ENCODE measurements around the gene CARD19.

DNA sequence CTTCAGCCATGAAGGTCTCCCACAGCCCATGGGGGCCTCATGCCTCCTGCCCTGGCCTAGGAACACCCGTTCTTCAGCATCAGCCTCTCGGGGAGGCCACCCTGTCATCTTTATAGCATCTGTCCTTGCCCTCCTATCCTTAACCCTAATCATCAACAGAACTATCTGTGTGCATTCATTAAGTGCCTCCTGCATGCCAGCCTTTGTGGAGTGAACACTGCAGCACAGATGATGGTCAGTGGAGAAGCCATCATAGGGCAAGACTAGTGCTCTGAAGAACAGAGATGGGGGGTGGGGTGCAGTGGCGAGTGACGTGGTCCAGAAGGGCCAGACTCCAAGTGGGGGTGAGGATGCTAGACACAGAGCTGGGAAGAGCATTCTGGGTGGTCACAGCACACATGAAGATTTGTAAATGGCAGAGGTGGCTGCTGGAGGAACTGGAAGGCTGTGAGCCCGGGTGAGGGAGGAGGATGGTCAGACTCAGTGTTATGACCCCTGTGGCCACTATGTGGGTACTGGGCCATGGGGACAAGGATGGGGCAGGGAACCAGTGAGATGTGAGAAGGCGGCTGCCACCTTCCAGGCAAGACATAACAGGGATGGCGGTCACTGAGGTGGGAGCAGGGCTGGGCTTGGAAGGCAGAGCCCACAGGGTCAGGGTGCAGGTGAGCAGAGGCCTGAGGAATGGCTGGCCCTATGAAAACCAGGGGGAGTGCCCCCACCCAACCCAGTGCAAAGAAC lies 3.6 kb upstream of the CARD19 start:
- TF ChIP-seq, protein P1, sequence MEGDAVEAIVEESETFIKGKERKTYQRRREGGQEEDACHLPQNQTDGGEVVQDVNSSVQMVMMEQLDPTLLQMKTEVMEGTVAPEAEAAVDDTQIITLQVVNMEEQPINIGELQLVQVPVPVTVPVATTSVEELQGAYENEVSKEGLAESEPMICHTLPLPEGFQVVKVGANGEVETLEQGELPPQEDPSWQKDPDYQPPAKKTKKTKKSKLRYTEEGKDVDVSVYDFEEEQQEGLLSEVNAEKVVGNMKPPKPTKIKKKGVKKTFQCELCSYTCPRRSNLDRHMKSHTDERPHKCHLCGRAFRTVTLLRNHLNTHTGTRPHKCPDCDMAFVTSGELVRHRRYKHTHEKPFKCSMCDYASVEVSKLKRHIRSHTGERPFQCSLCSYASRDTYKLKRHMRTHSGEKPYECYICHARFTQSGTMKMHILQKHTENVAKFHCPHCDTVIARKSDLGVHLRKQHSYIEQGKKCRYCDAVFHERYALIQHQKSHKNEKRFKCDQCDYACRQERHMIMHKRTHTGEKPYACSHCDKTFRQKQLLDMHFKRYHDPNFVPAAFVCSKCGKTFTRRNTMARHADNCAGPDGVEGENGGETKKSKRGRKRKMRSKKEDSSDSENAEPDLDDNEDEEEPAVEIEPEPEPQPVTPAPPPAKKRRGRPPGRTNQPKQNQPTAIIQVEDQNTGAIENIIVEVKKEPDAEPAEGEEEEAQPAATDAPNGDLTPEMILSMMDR (IDR thresholded peaks at IDR 0.05; ENCODE audit: low read depth, low read length, poor library complexity, severe bottlenecking) = no peak
- TF ChIP-seq EZH2phosphoT487 (IDR thresholded peaks at IDR 0.05; ENCODE audit: borderline replicate concordance, low read length) = no peak

All from DOHH2 (cell line).